Ovary (tissue), 9 donors: ENCODE results near the gene TMEM45A. TPM values are rescaled to one million over a fixed set of nuclear protein-coding genes. Genes with fewer than 3 reads are reported as not detected.

Source experiments
- DNase-seq, 5 donors: peaks; one replicate each; pipeline ENCODE4 v3.0.0-alpha.2; 2019 to 2020
- H3K27ac ChIP-seq, 2 donors: fragments of 200-600 bp; one replicate each; pipeline versions ENCODE4 v1.5.1 to v1.8.0; 2019 to 2022
- H3K27me3 ChIP-seq: fragments of 200-600 bp; one replicate; pipeline ENCODE4 v1.8.0; 2022
- H3K36me3 ChIP-seq: fragments of 200-600 bp; sonication (generic); one replicate; pipeline ENCODE4 v1.5.1; 2019
- H3K4me1 ChIP-seq: one replicate; pipeline ENCODE4 v1.8.1; 2013; ENCODE audit warnings: mild to moderate bottlenecking, moderate library complexity; ENCODE audit not compliant: insufficient read depth
- H3K4me3 ChIP-seq: fragments of 200-600 bp; sonication (generic); one replicate; pipeline ENCODE4 v1.5.1; 2017
- H3K9me3 ChIP-seq, 2 donors: fragments of 200-600 bp in 1 of 2; sonication (generic) in 1 of 2; one replicate each; pipeline versions ENCODE4 v1.5.1 to v1.8.1; 2013 to 2019; ENCODE audit warnings: mild to moderate bottlenecking in 1 of 2, moderate library complexity in 1 of 2
- CTCF ChIP-seq, 3 donors: fragments of 450-650 bp in 2 of 3; fragments of 200-600 bp in 1 of 3; IDR thresholded peaks; one replicate each; pipeline versions ENCODE4 v1.5.1 to v1.8.0; 2016 to 2022; ENCODE audit warnings: antibody characterized with exemption in 3 of 3, mild to moderate bottlenecking in 1 of 3
- EP300 ChIP-seq: sonication (generic); formaldehyde crosslinking; IDR thresholded peaks from one replicate; pipeline ENCODE4 v1.6.1; 2017; ENCODE audit warnings: antibody characterized with exemption
- POLR2A ChIP-seq: fragments of 450-650 bp; IDR thresholded peaks from one replicate; pipeline ENCODE4 v1.6.1; 2017; ENCODE audit warnings: antibody characterized with exemption, mild to moderate bottlenecking, moderate library complexity
- WGBS, 3 donors: extraction: QIAGEN DNeasy Blood & Tissue Kit in 1 of 3; methylation state at CpG; one replicate each; pipeline versions ENCODE4 v1.1.5 to v1.1.7; 2013 to 2017; 5-methylcytosine and 5-hydroxymethylcytosine counted together
- intact Hi-C, 4 donors: fragments of 100-400 bp; cut with DNase I; formaldehyde crosslinking; loops; one replicate each; pipeline versions ENCODE4 v1.11.0 to v1.15.1; 2022 to 2023
- polyA plus RNA-seq, 2 donors: library from polyadenylated mRNA; stranded (reverse); fragments of 200-250 nt in 1 of 2; fragments of 350-450 nt in 1 of 2; fragmentation: Illumina TruSeq in 1 of 2; extraction: RNeasy Lipid Tissue Mini Kit (QIAGEN cat#74804) in 1 of 2; gene quantifications; one replicate each; pipeline ENCODE4 v1.2.3, GENCODE V29; 2013 to 2014
- total RNA-seq, 7 donors: library from RNA; depleted of rRNA in 2 of 7; stranded (reverse); fragments of >200 nt in 2 of 7; fragmentation: NEBNext Ultra II Directional in 3 of 7; extraction: Animal tissue kit (Norgen Biotek cat#: 25700) in 3 of 7; gene quantifications; one replicate each; pipeline versions ENCODE4 v1.1.0 to v1.2.4, GENCODE V29; 2016 to 2023
- donor health status: DM: no; HTN: no; CAD: no; lungs with moderate emphysema.
- donor health status: DM: no; HTN: no; CAD: no.
- donor health status: Bipolar disorder and iron deficiency.
- donor health status: DM: yes; HTN: yes; CAD: no.
- donor health status: DM: no; HTN: no; CAD: no.
- donor health status: DM: yes; HTN: yes; CAD: no.

TMEM45A gene
- total and polyA plus RNA-seq, 9 donors, result 6.1 to 72.0 (median 9.1) TPM

DNA sequence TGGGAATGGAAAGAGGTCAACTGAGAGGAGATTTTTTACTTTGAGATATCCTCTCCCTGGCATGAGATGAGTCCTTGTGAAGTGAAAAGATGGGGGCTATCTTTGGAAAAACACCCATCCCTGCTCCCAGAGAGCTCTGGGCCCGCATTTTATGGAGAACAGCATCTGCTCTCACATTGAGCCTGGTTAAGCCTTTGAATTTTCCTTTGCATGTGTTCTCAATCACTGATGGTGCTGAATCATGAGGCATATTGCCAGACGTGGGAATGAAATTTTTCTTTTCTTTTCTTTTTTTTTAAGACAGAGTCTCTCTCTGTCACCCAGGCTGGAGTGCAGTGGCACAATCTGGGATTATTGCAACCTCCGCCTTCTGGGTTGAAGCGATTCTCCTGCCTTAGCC lies 24.4 kb downstream of the TMEM45A start:
- 82 to 90% (median 87%) methylated on average over 4 of the region's 4 CpGs for WGBS, 3 donors
- DNase-seq, result no peak
- Histone ChIP-seq H3K9me3 (no peaks in the 10 kb centered on the region), H3K4me3 (no peak overlapping the region), H3K4me1 (no peaks in the 10 kb centered on the region), H3K36me3 (no peaks in the 10 kb centered on the region), H3K27ac (no peak overlapping the region), H3K27me3 (no peaks in the 10 kb centered on the region)
- no peak for TF ChIP-seq POLR2A
- TF ChIP-seq EP300, result no peak
- TF ChIP-seq CTCF (IDR thresholded peaks at IDR 0.05), result no peak
- intact Hi-C loops, result no loop called here

DNA sequence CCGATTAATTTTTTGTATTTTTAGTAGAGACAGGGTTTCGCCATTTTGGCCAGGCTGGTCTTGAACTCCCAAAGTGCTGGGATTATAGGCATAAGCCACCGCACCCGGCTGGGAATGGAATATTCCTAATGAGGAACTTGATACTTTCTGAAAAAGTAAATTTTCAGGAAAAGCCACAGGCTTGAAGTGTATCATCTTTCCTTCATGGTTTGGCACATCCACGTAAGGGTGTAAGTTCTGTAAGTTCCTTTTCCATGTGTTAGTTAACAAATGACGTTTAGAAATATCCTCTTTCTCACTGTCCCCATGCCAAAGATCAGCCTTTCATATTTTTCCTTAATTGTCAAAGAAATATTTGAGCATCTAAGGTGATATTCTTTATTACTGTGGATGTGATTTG lies 24.9 kb downstream of the TMEM45A start:
- 85 to 90% (median 86%) methylated on average over 6 of the region's 6 CpGs for WGBS, 3 donors
- H3K27ac ChIP-seq, result no peak overlapping the region
- no peak for DNase-seq
- H3K36me3 ChIP-seq, result no peaks in the 10 kb centered on the region
- no peaks in the 10 kb centered on the region for H3K27me3 ChIP-seq
- TF ChIP-seq EP300 (no peak), CTCF (IDR thresholded peaks at IDR 0.05) (no peak), POLR2A (no peak)
- intact Hi-C loops, result no loop called here
- no peaks in the 10 kb centered on the region for H3K4me1 ChIP-seq
- H3K9me3 ChIP-seq, result no peaks in the 10 kb centered on the region
- H3K4me3 ChIP-seq, result no peak overlapping the region

DNA sequence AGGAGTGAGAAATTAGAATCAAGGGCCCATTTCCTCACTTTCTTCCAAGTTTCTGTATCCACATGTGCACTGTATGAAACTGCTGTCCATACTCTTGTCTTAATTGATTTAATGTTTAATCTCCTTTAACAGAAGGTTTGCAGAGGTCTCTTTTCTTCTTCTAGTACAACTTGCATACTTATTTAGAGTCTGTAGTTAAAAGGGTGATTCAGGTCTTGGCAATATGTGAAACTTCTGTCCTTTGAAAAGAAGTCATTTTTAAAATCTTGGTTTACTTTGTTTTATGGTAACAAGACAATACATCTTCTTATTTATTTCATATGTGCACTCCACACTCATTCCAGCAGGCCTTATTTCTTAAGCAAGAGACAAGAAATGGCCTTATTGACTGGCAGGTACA lies 25.8 kb downstream of the TMEM45A start:
- H3K27me3 ChIP-seq, result no peaks in the 10 kb centered on the region
- no peaks in the 10 kb centered on the region for H3K4me1 ChIP-seq
- no peaks in the 10 kb centered on the region for H3K36me3 ChIP-seq
- intact Hi-C loops, result no loop called here
- H3K9me3 ChIP-seq, result no peaks in the 10 kb centered on the region
- no peak overlapping the region for H3K27ac ChIP-seq
- no peak overlapping the region for H3K4me3 ChIP-seq
- DNase-seq, result no peak
- TF ChIP-seq EP300 (no peak), POLR2A (no peak), CTCF (IDR thresholded peaks at IDR 0.05) (no peak)

GRCh38 chr3:100518983-100519382 lies 26.6 kb downstream of the TMEM45A start:
- intact Hi-C loops, result no loop called here
- H3K27ac ChIP-seq, result no peak overlapping the region
- H3K4me3 ChIP-seq, result no peak overlapping the region
- 76 to 87% (median 86%) methylated on average over 4 of the region's 4 CpGs for WGBS, 3 donors
- H3K4me1 ChIP-seq, result no peaks in the 10 kb centered on the region
- no peaks in the 10 kb centered on the region for H3K27me3 ChIP-seq
- H3K9me3 ChIP-seq, result no peaks in the 10 kb centered on the region
- no peak for DNase-seq
- TF ChIP-seq CTCF (IDR thresholded peaks at IDR 0.05) (no peak), POLR2A (no peak), EP300 (no peak)
- H3K36me3 ChIP-seq, result no peaks in the 10 kb centered on the region

DNA sequence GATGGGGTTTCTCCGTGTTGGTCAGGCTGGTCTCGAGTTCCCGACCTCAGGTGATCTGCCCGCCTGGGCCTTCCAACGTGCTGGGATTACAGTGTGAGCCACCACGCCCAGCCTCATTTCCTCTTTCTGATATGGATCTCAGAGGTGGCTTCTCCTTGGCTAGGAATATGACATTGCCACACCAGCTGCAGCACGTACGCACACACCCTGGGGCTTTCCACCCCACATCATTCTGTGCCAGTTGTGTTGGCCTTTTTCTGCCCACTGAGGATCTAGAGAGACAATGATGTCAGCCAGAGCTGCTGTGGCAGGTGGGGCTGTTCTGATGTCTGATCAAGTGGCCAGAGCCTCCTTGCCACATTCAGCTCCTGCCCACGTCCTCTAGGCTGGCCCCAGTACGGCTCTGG lies 29.0 kb downstream of the TMEM45A start:
- no peak for TF ChIP-seq CTCF (IDR thresholded peaks at IDR 0.05)
- TF ChIP-seq POLR2A, result no peak
- no peak for TF ChIP-seq EP300
- no peak overlapping the region for H3K4me3 ChIP-seq
- no peaks in the 10 kb centered on the region for H3K4me1 ChIP-seq
- no peaks in the 10 kb centered on the region for H3K36me3 ChIP-seq
- H3K9me3 ChIP-seq, result no peaks in the 10 kb centered on the region
- no peak for DNase-seq
- WGBS, 3 donors, result 96 to 99% (median 96%) methylated on average over 8 to 10 of the region's 10 CpGs
- no peak overlapping the region for H3K27ac ChIP-seq
- H3K27me3 ChIP-seq, result no peaks in the 10 kb centered on the region
- intact Hi-C loops, result no loop called here
